Activated CD4-positive, alpha-beta T cell treated with anti-CD3 and anti-CD28 coated beads for 36 hours (primary cell): ENCODE data around the gene TMEM200A. TPM values are rescaled to one million over a fixed set of nuclear protein-coding genes. Genes with fewer than 3 reads are reported as not detected.
A peak's percentile ranks its signal among the peaks of the same experiment; 100 is the strongest.
"Not testable (repeated sequence)": the region's sequence is repeated elsewhere in the genome, so short reads cannot be mapped to it uniquely, and the experiment has no call there.

Experiments
- ATAC-seq: fragments of 200-7000 bp; cut with Tn5 transposase; one replicate; pipeline ENCODE4 v1.10.0; 2021; ENCODE audit warnings: mild to moderate bottlenecking, moderate library complexity
- CTCF ChIA-PET: fragments of 350-600 bp; sonication (Branson Sonifier 250); formaldehyde crosslinking; loops from one replicate; lab custom pipeline; 2021; ENCODE audit warnings: antibody characterized with exemption; lab: Charles Lee
- POLR2A ChIA-PET: fragments of 350-600 bp; sonication (Branson Sonifier 250); formaldehyde crosslinking; loops from one replicate; lab custom pipeline; 2021; ENCODE audit warnings: antibody characterized with exemption, inconsistent platforms; lab: Charles Lee
- DNase-seq: peaks from one replicate; pipeline ENCODE4 v3.0.0-alpha.2; 2020
- H3K27ac Mint-ChIP-seq: one replicate; pipeline ENCODE4 v1.8.0; 2021; ENCODE audit warnings: mixed read lengths
- H3K27me3 Mint-ChIP-seq: one replicate; pipeline ENCODE4 v1.8.0; 2021; ENCODE audit warnings: mixed read lengths
- H3K36me3 Mint-ChIP-seq: one replicate; pipeline ENCODE4 v1.8.0; 2021; ENCODE audit warnings: low read depth, mixed read lengths
- H3K4me1 Mint-ChIP-seq: one replicate; pipeline ENCODE4 v1.8.0; 2021; ENCODE audit warnings: mixed read lengths
- H3K4me3 Mint-ChIP-seq: one replicate; pipeline ENCODE4 v1.8.0; 2021; ENCODE audit warnings: mild to moderate bottlenecking, moderate library complexity, mixed read lengths
- H3K9me3 Mint-ChIP-seq: one replicate; pipeline ENCODE4 v1.8.0; 2021; ENCODE audit warnings: low read depth, mixed read lengths
- intact Hi-C, 2 experiments: fragments of 100-400 bp; cut with DNase I in 1 of 2; cut with micrococcal nuclease in 1 of 2; formaldehyde crosslinking; loops; one replicate each; pipeline versions ENCODE4 v1.14.2 to v1.15.1; 2022 to 2024; cut with DNase I, micrococcal nuclease
- total RNA-seq, 2 experiments: library from RNA; stranded (reverse); gene quantifications; one replicate each; pipeline ENCODE4 v1.2.3, GENCODE V29; 2021

TMEM200A gene
- under 1 TPM; 0.14 to 0.21 TPM for total RNA-seq

DNA sequence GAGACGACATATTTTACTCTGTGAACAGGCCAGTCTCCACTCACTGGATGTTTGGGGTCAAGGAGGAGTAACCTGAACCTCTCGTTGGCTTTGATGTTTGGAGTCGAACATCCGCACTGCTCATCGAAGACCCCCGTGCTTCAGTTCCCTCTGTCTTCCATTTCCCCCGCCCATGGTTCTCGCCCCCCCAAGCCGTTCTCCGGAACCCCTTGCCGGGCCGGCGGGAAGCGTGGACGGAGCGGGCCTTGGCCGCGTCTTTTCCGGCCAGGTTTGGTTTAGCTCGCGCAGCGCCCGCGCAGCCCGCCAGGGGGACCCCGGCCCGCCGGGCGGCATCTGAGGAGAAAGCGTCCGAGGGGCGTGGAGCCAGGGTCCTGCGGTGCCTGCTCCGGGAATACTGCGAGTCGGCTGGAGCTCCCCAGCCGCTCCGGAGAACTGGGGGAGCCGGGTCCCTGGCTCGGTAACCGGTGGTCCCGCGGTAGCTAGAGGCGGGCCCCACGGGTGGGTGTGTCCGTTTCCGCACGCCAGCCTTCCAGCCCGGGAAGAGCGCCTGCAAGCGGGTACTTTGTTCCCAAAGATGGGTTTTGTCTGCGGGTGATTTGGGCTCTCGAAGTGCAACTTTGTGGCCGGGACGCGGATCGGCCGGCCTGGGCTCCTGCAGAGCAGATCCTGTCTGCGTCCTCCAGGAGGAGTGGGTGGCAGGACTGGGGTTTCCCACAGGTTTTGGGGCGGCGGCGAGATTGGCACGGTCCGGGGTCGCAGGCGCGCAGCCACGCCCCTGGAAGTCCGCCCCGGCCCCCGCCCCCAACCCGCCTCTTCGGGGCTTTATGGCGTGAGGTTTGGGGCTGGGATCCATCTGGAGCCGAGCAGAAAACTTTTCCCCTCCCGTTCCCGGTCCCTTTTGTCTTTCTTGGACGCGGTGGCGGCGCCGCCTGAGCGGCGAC is at the start of gene TMEM200A:
TMEM200A (plus strand) TSS at position 852 of the 941 bp plus-strand sequence. CDS start 74,406 bp downstream, outside the sequence.
- Mint-ChIP-seq H3K9me3 (peaks cover 3% of the 10 kb centered on the region), H3K36me3 (no peaks in the 10 kb centered on the region), H3K27me3 (peaks cover 16% of the 10 kb centered on the region), H3K4me3 (peak within 1 kb of the TSS; percentile 47), H3K4me1 (peaks cover 20% of the 10 kb centered on the region), H3K27ac (no peak within 1 kb of the TSS)
- ChIA-PET CTCF (interaction anchor here (0.6 to 1.7 kb wide), 8 partner anchors 16 to 867 kb away, joined by 3 to 6 read pairs (median 3); no protein-coding TSS in a partner anchor), POLR2A (interaction anchor here (0.5 kb wide), 1 partner anchor 791 kb away, joined by 6 read pairs; no protein-coding TSS in a partner anchor)
- intact Hi-C loops = loop anchor here (1.0 to 2.0 kb wide), 2 partner anchors 333 kb away; no protein-coding TSS in a partner anchor
- DNase-seq (peak; percentile 67), ATAC-seq (peak; percentile 77)

DNA sequence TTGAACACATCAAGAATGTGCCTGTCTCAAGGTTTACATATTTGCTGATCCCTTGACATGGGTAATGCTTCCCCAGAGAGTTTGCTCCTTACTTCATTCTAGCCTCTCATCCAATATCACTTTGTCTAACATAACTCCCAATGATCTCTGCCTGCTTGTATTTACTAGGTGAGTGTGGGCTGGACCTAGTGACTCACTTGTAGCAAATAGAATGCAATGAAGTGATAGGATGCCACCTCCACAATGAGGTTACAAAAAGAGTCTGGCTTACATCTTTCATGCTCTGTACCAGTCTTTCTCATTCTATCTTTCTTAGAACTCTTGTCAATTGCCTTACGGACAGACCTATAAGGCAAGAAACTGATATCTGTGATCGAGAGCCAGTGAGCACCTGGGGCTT is 44.9 kb upstream of the TMEM200A start:
- CTCF ChIA-PET = interaction anchor here (1.0 to 3.5 kb wide), 6 partner anchors 10 to 522 kb away, joined by 3 to 35 read pairs (median 8); no protein-coding TSS in a partner anchor
- H3K27me3 Mint-ChIP-seq = no peaks in the 10 kb centered on the region
- ATAC-seq (no peak), DNase-seq (no peak)
- H3K4me1 Mint-ChIP-seq = no peaks in the 10 kb centered on the region
- intact Hi-C loops = loop anchor here in 1 of 2 experiments (10.0 kb wide), 1 partner anchor 794 kb away; no protein-coding TSS in a partner anchor
- H3K9me3 Mint-ChIP-seq = no peaks in the 10 kb centered on the region
- POLR2A ChIA-PET = no interaction called here
- H3K27ac Mint-ChIP-seq = no peak overlapping the region
- H3K36me3 Mint-ChIP-seq = no peaks in the 10 kb centered on the region
- H3K4me3 Mint-ChIP-seq = no peak overlapping the region

DNA sequence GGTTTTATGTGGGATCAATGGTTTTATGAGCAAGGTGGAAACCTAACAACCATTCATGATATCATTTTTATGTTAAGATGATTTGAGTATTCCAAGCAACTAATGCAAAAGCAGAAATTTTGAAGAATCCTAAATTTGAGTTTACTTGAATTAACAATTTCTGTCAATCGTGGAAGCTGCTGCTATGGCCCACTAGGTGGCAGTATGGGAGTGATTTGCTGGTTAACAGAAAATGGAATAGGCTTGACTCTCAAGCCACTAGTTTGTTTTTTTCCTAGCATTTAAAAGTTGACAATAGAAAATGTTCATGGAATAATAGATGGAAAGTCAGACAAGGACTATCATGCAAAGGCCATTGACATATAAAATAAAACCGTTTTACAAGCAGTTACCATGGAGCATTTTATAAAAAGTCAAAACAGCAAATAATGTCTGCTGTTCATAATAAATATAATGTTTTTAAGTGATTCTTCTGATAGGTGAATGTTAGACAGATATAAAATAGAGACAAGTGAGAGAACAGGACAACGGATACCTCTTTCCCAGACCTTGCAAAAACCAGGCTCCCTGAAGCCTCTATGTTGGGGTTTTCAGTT is 43.0 kb upstream of the TMEM200A start:
- Mint-ChIP-seq H3K27ac (no peak overlapping the region), H3K9me3 (no peaks in the 10 kb centered on the region), H3K4me1 (no peaks in the 10 kb centered on the region), H3K36me3 (no peaks in the 10 kb centered on the region), H3K4me3 (no peak overlapping the region), H3K27me3 (no peaks in the 10 kb centered on the region)
- CTCF ChIA-PET = interaction anchor here (0.8 to 3.5 kb wide), 13 partner anchors 8 to 563 kb away, joined by 3 to 35 read pairs (median 4); no protein-coding TSS in a partner anchor
- DNase-seq (peak; percentile 63), ATAC-seq (no peak)
- POLR2A ChIA-PET = no interaction called here
- intact Hi-C loops = loop anchor here (1.0 to 10.0 kb wide), 7 partner anchors 376 to 792 kb away; no protein-coding TSS in a partner anchor

DNA sequence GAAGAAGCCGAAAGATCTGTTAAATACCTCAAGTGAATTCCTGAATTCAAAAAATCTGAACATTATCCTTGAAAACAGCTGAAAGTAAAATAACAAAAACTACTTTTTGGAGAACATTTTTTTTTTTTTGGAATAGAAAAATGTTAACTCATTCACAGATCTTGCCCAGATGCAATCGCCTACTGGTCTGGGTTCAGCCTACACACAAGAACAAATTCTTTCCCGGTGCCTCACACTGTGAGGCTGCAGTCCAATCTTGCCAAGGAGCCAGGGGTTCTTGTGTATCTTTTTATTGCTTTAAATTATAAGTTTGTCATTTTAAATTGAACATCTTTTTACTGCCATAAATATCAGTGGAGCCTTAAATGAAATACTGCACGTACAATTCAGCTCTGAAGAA is 41.2 kb upstream of the TMEM200A start:
- Mint-ChIP-seq H3K36me3 (no peaks in the 10 kb centered on the region), H3K4me3 (no peak overlapping the region), H3K27me3 (no peaks in the 10 kb centered on the region), H3K27ac (no peak overlapping the region), H3K4me1 (no peaks in the 10 kb centered on the region), H3K9me3 (no peaks in the 10 kb centered on the region)
- intact Hi-C loops = loop anchor here in 1 of 2 experiments (10.0 kb wide), 1 partner anchor 790 kb away; no protein-coding TSS in a partner anchor
- CTCF ChIA-PET = interaction anchor here (0.7 to 2.5 kb wide), 5 partner anchors 8 to 548 kb away, joined by 3 to 15 read pairs (median 4); no protein-coding TSS in a partner anchor
- no peak for DNase-seq
- POLR2A ChIA-PET = no interaction called here
- ATAC-seq = no peak

DNA sequence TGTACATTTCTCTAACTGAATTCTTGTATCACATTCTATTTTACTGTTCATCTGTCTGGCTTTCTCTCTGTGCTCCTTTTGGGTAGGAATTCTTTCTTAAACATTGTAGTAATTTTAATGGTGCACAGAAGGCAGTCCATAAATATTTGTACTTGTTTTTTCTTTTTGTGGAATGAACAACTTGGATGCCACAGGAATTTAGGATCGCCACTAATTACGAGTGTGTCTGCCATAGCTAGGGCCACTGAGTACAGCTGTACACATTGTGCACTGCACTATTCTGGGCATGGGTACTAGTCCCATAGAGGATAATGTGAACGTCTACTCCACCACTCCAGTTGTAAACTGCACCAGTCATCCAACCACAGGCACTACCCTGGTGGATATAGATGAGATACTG is 39.3 kb upstream of the TMEM200A start:
- H3K27me3 Mint-ChIP-seq = no peaks in the 10 kb centered on the region
- POLR2A ChIA-PET = no interaction called here
- intact Hi-C loops = loop anchor here in 1 of 2 experiments (10.0 kb wide), 1 partner anchor 788 kb away; no protein-coding TSS in a partner anchor
- H3K4me1 Mint-ChIP-seq = no peaks in the 10 kb centered on the region
- CTCF ChIA-PET = interaction anchor here (0.6 to 2.5 kb wide), 3 partner anchors 360 to 372 kb away, joined by 3 to 15 read pairs (median 5); no protein-coding TSS in a partner anchor
- DNase-seq (no peak), ATAC-seq (no peak)
- H3K36me3 Mint-ChIP-seq = no peaks in the 10 kb centered on the region
- no peaks in the 10 kb centered on the region for H3K9me3 Mint-ChIP-seq
- no peak overlapping the region for H3K4me3 Mint-ChIP-seq
- no peak overlapping the region for H3K27ac Mint-ChIP-seq

DNA sequence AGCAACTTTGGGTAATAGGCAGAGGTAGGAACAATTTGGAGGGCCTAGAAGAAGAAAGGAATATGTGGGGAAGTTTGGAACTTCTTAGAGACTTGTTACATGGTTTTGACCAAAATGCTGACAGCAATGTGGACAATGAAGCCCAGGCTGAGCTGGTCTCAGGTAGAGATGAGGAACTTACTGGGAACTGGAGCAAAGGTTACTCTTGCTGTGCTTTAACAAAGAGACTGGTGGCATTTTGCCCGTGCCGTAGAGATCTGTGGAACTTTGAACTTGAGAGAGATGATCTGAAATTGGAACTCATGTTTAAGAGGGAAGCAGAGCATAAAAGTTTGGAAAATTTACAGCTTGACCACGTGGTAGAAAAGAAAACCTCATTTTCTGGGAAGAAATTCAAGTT is 28.3 kb upstream of the TMEM200A start:
- DNase-seq = no peak
- no peaks in the 10 kb centered on the region for H3K27me3 Mint-ChIP-seq
- CTCF ChIA-PET = interaction anchor here (1.8 kb wide), 1 partner anchor 16 kb away, joined by 4 read pairs; no protein-coding TSS in a partner anchor

DNA sequence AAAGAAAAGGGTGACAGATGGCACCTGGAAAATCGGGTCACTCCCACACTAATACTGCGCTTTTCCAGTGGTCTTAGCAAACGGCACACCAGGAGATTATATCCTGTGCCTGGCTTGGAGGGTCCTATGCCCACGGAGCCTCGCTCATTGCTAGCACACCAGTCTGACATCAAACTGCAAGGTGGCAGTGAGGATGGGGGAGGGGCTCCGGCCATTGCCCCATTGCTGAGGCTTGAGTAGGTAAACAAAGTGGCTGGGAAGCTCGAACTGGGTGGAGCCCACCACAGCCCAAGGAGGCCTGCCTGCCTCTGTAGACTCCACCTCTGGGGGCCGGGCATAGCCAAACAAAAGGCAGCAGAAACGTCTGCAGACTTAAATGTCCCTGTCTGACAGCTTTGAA is 19.5 kb upstream of the TMEM200A start:
- CTCF ChIA-PET, ATAC-seq, H3K36me3 Mint-ChIP-seq, POLR2A ChIA-PET, H3K4me3 Mint-ChIP-seq, intact Hi-C loops, H3K27ac Mint-ChIP-seq, H3K9me3 Mint-ChIP-seq, H3K4me1 Mint-ChIP-seq, DNase-seq, H3K27me3 Mint-ChIP-seq: not testable (repeated sequence)

More for the DNA sequence above, 28.3 kb upstream of the TMEM200A start:
- ATAC-seq = no peak
- H3K27ac Mint-ChIP-seq = no peak overlapping the region
- intact Hi-C loops = no loop called here
- H3K4me1 Mint-ChIP-seq = no peaks in the 10 kb centered on the region
- no peak overlapping the region for H3K4me3 Mint-ChIP-seq
- H3K36me3 Mint-ChIP-seq = no peaks in the 10 kb centered on the region
- H3K9me3 Mint-ChIP-seq = peaks cover 2% of the 10 kb centered on the region
- POLR2A ChIA-PET = no interaction called here

DNA sequence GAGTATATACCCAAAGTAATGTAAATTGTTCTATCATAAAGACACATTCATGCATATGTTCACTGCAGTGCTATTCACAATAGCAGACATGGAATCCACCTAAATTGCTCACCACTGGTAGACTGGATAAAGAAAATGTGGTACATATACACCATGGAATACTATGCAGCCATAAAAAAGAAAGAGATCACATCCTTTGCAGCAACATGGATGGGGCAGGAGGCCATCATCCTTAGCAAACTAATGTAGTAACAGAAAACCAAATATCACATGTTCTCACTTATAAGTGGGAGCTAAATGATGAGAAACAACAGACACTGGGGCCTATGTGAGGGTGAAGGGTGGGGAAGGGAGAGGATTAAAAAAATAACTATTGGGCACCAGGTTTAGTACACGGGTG is 11.5 kb upstream of the TMEM200A start:
- Mint-ChIP-seq H3K27me3 (peaks cover 3% of the 10 kb centered on the region), H3K9me3 (peaks cover 9% of the 10 kb centered on the region), H3K36me3 (no peaks in the 10 kb centered on the region), H3K4me3 (no peak overlapping the region), H3K4me1 (no peaks in the 10 kb centered on the region), H3K27ac (no peak overlapping the region)
- intact Hi-C loops = no loop called here
- DNase-seq (no peak), ATAC-seq (no peak)
- CTCF ChIA-PET = interaction anchor here (0.7 kb wide), 1 partner anchor 99 kb away, joined by 3 read pairs; no protein-coding TSS in a partner anchor
- POLR2A ChIA-PET = no interaction called here

DNA sequence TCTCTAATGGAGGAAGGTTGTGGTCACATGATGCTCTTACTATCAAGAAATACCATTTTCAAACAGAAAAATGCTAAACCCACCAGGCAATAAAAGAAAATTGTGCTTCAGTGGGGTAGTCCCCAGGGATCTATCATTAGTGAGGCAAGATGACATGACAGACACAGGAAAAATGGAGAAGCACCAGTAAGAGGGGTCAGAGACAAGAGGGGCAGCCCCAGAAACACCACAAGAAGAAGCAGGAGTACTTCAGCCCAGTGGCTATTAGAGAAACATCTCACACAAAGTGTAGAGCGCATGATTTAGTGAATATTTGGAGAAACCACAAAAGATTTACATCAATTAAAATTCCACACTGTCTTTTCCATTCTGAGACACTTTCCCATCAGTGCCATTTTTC is 10.2 kb upstream of the TMEM200A start:
- peaks cover 3% of the 10 kb centered on the region for H3K27me3 Mint-ChIP-seq
- no peaks in the 10 kb centered on the region for H3K36me3 Mint-ChIP-seq
- ATAC-seq = no peak
- peaks cover 14% of the 10 kb centered on the region for H3K9me3 Mint-ChIP-seq
- no peak overlapping the region for H3K27ac Mint-ChIP-seq
- DNase-seq = no peak
- CTCF ChIA-PET = no interaction called here
- intact Hi-C loops = no loop called here
- POLR2A ChIA-PET = no interaction called here
- no peak overlapping the region for H3K4me3 Mint-ChIP-seq
- H3K4me1 Mint-ChIP-seq = no peaks in the 10 kb centered on the region

DNA sequence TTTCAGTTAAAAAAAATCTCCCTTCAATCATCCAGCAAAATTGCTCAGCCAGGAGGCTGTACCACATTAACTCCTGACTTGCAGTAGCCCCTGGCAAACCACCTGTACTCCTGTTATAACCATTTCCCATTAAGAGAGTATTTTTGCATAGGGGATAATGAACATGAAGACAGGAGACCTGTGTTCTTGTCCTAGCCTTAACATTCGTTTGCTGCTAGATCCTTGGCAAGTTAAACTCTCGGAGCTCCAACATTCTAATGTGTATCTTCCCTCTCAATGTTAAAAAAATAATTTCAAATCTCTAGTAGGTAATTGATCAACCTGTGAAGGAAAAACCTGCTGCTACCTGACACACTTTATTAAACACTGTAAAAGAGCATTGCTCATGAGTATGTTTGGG is 8.4 kb upstream of the TMEM200A start:
- H3K27me3 Mint-ChIP-seq = peaks cover 3% of the 10 kb centered on the region
- H3K4me3 Mint-ChIP-seq = no peak overlapping the region
- CTCF ChIA-PET = interaction anchor here (0.9 kb wide), 1 partner anchor 341 kb away, joined by 4 read pairs; no protein-coding TSS in a partner anchor
- intact Hi-C loops = no loop called here
- H3K9me3 Mint-ChIP-seq = peaks cover 12% of the 10 kb centered on the region
- no peak for DNase-seq
- ATAC-seq = no peak
- H3K36me3 Mint-ChIP-seq = no peaks in the 10 kb centered on the region
- POLR2A ChIA-PET = no interaction called here
- H3K27ac Mint-ChIP-seq = no peak overlapping the region
- no peaks in the 10 kb centered on the region for H3K4me1 Mint-ChIP-seq

DNA sequence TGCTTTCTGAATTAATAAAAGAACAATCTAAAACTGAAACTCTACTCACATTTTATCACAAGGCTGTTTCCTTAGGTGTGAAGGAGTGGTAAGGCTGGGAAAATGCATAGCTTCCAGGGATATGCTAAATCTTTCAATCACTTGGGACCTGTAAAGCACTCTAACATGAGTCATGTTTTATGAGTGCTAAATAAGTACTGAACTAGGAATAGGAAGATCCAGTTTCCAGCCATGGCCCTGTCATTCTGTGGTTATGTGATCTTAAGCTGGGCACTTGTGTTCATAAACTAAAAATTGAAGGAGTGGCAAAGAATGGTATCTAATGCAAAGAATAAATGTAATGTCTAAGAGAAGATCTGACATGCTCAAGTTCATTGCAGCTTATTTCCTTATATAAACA is 6.1 kb upstream of the TMEM200A start:
- no peak for ATAC-seq
- Mint-ChIP-seq H3K27me3 (peaks cover 8% of the 10 kb centered on the region), H3K9me3 (peaks cover 10% of the 10 kb centered on the region), H3K4me3 (no peak overlapping the region), H3K36me3 (no peaks in the 10 kb centered on the region), H3K4me1 (peaks cover 4% of the 10 kb centered on the region), H3K27ac (no peak overlapping the region)
- DNase-seq = no peak
- intact Hi-C loops = no loop called here
- CTCF ChIA-PET = interaction anchor here (0.8 kb wide), 1 partner anchor 418 kb away, joined by 3 read pairs; no protein-coding TSS in a partner anchor
- POLR2A ChIA-PET = no interaction called here
